ENCODE results near the gene DNAAF3.

The DNAAF3 gene

DNA sequence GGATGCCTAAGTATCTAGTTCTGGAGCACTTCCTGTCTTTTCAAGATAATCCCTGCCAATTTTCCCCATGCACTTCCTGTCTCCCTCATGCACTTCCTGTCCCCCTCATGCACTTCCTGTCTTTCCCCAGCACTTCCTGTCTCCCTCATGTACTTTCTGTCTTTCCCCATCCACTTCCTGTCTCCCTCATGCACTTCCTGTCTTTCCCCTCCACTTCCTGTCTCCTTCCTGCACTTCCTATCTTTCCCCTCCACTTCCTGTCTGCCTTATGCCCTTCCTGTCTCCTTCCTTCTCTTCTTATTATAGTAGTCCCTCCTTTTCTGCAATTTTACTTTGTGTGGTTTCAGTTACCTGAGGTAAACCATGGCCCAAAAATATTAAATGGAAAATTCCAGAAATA, 14.4 kb downstream of the DNAAF3 start:
- TF ChIP-seq GATA1 (IDR thresholded peaks at IDR 0.05; ENCODE audit: low read depth, low read length) (no peak), POLR2A (IDR thresholded peaks at IDR 0.05; ENCODE audit: low read length) (no peak)
- DNase-seq = no peak

DNA sequence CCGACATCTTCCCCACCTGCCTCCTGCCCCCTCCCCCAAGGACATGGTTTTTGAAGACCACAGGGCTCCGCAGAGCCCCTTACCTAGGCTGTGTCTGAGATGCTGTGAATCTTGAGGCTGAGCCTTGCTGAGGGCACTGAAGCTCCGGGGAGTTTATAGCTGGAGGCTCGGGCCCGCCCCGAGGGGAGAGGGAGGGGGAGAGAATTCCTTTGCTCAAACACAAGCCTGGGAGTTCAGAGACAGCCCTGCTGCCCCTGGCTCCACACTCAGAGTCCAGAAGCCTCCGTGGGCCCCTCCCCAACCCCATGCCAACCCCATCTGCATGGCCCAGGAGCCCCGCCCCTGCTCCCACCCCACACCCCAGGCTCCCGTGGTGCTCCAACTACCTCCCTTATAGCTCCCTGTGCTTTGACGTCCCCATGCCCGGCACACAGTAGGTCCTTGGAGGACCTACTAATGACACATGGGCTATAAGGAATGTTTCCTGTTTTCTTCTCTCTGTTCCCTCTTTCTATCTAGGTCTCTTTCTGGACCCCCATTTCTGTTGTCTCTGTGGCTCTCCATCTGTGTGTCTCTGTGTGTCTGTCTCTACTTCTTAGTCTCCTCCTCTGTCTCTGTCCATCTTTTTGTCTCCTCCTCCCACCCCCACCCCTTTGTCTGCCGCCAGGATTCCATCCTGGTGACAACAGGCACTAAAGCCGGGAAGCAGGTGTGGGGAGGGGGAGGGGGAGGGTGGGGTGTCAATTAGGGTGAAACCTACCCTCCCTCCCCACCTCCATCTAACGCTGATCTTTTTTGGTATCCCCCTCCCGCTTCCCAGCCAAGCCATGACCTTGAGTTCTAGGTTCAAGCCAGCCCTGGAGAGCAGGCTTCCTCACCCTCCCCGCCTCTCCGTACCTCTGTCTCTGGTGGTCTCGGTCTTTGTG, 17.1 kb downstream of the DNAAF3 start, which contains the start of gene TNNT1:
Gene TNNT1 (minus strand): TSS at position 129 of the 926 bp plus-strand sequence. CDS start 2,049 bp downstream, outside the sequence.
- no peak for TF ChIP-seq GATA1 (IDR thresholded peaks at IDR 0.05; ENCODE audit: low read depth, low read length)
- TF ChIP-seq POLR2A (IDR thresholded peaks at IDR 0.05; ENCODE audit: low read length) = no peak
- no peak for DNase-seq

DNA sequence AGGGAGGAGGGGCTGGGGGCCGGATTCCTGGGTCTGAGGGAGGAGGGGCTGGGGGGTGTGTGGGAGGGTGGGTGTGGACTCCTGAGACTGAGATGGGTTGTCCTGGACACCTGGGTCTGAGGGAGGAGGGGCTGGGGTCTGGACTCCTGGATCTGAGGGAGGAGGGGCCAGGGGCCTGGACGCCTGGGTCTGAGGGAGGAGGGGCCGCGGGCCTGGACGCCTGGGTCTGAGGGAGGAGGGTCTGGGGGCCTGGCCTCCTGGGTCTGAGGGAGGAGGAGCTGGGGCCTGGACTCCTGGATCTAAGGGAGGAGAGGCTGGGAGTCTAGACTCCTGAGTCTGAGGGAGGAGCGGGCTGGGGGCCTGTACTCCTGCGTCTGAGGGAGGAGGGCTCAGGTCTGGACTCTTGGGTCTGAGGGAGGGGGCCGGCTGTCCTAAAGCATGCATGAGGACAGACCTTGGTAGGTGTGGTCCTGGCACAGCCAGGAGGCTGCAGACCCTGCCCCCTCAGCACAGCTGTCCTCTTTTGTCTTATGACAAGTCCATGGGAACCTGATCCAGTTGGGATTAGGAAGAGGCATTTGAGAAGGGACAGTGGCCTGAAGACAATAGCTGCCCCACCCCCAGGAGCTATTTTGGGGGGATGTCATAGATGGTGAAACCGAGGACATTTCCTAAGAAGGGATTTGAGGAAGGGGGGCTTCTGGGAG, 18.7 kb downstream of the DNAAF3 start:
- no peak for DNase-seq
- TF ChIP-seq GATA1 (IDR thresholded peaks at IDR 0.05; ENCODE audit: low read depth, low read length) = no peak
- TF ChIP-seq POLR2A (IDR thresholded peaks at IDR 0.05; ENCODE audit: low read length) = no peak

DNA sequence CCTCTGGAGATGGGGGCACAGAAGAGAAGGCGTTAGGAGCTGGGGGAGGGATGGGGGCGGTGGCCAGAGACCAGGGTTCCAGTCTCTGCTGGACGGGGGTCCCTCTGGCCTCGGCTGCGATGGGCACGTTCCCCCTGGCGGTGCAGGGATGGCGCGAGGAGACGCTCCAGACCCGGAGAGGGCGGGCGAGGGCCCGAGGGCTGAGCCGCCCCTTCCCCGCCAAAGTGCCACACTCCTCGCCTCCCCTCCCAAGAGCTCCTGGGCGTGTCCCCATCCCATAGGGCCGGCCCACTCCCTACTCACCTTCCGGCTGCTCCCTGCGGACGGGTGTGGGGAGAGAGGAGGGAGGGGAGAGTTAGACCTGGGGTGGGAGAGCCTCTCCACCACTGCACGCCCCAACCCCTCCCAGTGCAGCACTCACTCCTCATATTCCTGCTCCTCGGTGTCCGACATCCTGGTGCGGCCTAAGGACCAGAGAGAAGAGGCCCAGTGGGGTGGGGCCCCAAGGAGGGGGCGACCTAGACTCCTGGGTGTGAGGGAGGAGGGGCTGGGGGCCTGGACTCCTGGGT, 19.6 kb downstream of the DNAAF3 start:
- DNase-seq = no peak
- TF ChIP-seq POLR2A (IDR thresholded peaks at IDR 0.05; ENCODE audit: low read length) = no peak
- TF ChIP-seq GATA1 (IDR thresholded peaks at IDR 0.05; ENCODE audit: low read depth, low read length) = no peak

DNA sequence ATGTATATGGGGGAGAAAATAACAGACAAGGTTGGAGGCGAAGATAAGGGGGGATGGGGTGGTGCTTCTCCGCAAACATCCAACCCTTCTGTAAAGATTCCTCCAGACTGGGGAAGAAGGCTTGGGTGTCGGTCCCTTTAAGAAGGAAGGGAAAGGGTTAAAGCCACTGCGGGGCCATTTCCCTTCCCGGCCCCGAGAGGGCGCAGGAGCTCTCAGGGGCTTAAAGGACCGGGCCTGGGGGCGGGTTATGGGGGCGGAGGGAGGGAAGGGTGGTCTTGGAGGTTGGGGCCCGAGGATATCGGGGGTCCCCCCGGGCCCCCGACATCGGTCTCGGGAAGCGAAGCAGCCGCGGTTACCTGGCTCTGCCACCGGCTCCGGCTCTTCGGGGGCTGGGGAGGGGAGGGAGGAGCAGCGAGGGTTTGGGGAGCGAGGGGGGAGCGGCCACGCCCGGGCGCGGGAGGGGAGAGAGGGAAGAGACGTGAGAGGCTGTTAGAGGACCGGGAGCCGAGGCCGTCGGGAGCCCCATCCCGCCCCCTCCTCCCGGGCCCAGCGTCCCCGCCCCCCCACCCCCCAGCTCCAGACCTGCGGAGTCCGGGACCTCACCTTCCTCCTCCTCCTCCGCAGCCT, 20.2 kb downstream of the DNAAF3 start:
- no peak for TF ChIP-seq GATA1 (IDR thresholded peaks at IDR 0.05; ENCODE audit: low read depth, low read length)
- TF ChIP-seq POLR2A (IDR thresholded peaks at IDR 0.05; ENCODE audit: low read length) = no peak
- DNase-seq = peak; percentile 55 to 76

DNA sequence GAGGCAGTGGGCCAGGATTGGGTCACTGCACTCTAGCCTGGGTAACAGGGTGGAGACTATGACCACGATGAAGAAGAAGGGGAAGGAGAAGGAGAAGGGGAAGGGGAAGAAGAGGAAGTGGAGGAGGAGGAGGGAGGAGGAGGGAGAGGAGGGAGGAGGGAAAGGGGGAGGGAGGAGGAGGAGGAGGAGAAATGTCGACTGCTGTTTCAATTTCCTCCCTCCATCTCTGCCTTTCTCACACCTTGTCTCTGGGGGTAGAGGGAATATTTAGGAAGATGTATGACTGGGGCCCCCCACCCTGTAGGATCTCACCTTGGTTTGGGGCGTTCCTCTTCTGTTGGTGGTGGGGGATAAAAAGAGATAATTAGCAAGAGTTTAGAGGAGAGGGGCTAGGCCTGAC, 21.2 kb downstream of the DNAAF3 start:
- DNase-seq = no peak
- TF ChIP-seq POLR2A (IDR thresholded peaks at IDR 0.05; ENCODE audit: low read length) (no peak), GATA1 (IDR thresholded peaks at IDR 0.05; ENCODE audit: low read depth, low read length) (no peak)

DNA sequence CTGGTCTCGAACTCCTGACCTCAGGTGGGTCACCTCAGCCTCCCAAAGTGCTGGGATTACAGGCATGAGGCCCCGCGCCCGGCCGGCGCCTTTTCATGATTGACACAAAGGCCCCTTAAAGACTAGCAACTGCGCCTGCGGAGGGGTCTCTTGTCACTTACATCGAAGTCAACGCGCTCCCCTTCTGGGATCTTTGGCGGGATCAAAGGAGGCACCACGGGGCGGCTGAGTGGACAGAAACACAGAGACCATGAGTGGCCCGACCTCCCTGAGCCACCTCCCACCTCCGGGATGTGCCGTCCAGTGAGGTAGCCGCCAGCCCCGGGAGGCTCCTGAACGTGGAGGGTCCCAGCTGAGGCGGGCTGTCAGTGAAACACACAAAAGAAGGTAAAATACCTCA, 24.7 kb downstream of the DNAAF3 start:
- no peak for DNase-seq
- no peak for TF ChIP-seq POLR2A (IDR thresholded peaks at IDR 0.05; ENCODE audit: low read length)
- TF ChIP-seq GATA1 (IDR thresholded peaks at IDR 0.05; ENCODE audit: low read depth, low read length) = no peak

DNA sequence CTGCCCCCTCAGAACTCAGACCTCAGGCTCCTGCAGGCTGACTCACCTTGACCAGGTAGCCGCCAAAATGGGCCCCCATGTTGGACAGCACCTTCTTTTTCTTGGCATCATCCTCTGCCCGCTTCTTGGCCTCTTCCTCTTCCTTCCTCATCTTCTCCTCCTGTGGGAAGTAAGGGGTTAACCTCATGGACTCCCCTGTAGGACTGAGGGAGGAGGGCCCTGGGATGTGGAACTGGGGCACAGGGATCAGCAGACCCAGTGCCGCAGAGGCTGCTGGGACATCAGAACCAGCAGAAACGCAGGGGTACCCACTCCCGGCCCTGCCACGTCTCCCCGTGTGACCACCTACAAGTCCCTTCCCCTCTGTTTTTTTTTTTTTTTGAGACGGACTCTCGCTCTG, 28.5 kb downstream of the DNAAF3 start:
- TF ChIP-seq POLR2A (IDR thresholded peaks at IDR 0.05; ENCODE audit: low read length) (no peak), GATA1 (IDR thresholded peaks at IDR 0.05; ENCODE audit: low read depth, low read length) (no peak)
- no peak for DNase-seq

DNA sequence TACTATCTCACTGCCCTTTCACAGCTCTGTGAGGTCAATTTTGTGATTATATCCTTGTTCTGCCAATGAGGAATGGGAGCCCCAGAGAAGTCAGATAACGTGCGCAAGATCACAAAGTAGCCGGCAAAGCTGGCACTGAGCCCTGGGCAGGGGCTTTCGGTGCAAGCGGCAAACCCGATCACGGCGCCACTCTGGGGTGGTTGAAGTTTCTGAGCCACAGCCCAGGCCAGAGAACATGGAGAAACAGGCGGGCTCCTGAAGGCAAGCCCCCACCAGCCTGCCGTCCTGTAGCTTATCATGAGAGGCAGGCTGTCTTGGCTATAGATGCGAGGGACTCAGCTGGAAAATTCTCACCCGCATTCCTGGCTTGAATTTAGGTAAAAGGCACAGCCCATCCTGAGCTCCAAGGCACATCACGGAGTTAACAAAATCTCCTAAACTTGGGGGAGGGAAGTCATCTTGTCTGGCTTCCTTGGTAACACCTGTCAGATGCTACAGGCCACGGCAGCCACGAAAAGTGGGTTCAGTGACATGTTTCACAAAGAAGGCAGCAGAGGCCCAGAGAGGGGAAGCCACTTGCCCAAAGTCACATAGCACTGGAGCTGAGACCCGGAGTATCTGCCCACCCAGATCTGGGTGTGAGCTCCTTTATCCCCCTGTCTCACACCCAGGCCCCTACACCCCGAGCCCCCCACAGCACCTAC, 29.9 kb downstream of the DNAAF3 start:
- no peak for DNase-seq
- no peak for TF ChIP-seq POLR2A (IDR thresholded peaks at IDR 0.05; ENCODE audit: low read length)
- no peak for TF ChIP-seq GATA1 (IDR thresholded peaks at IDR 0.05; ENCODE audit: low read depth, low read length)

DNA sequence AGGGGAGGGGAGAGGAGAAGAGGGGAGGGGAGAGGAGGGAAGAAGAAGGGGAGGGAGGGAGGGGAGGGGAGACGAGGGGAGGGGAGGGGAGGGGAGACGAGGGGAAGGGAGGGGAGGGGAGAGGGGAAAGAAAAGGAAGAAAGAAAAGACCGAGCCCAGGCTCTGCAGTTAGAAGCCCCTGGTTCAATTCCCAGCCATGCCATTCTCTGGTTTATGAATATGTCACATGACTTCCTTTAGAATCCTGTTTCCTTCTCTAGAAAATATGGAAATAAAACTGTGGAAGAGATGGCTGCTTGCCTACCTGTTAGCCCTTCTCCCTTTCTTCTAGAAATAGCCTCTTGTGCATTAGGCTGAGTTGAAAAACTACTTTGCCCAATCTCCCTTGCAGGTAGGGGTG, 31.7 kb downstream of the DNAAF3 start:
- DNase-seq = no peak
- TF ChIP-seq POLR2A (IDR thresholded peaks at IDR 0.05; ENCODE audit: low read length) = no peak
- TF ChIP-seq GATA1 (IDR thresholded peaks at IDR 0.05; ENCODE audit: low read depth, low read length) = no peak

DNA sequence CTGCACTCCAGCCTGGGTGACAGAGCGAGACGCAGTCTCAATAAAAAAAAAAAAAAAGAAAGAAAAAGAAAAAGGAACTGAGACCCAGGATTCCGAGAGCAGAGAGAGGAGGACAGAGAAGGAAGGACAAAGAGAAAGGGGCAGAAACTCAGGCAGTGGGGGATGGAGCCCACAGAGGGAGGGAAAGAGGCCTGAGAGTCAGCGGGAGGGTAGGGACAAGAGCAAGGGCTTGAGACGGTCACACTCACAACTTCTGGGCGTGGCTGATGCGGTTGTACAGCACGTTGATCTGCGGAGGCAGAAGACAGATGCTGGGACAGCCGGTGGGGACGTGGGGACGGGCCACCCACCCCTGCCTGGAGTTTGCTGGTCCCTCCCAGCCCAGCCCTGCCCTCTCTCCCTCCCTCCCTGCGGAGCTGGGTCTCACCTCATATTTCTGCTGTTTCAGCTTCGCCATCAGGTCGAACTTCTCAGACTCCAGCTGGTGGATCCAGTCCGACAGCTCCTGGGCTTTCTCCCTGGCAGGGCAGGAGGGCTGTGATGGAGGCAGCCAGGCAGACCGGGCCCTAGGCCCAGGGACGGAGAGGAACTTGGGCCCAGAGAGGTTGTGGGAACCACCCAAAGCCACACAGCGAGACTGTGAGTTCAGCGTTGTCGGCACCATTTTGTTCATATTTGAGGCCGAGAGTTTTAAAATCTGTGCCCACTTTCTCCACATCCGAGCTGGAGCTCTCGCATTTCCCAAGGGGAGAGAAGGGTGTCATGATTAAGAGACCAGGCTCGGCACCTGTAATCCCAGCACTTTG, 32.6 kb downstream of the DNAAF3 start:
- DNase-seq = no peak
- no peak for TF ChIP-seq GATA1 (IDR thresholded peaks at IDR 0.05; ENCODE audit: low read depth, low read length)
- TF ChIP-seq POLR2A (IDR thresholded peaks at IDR 0.05; ENCODE audit: low read length) = no peak

DNA sequence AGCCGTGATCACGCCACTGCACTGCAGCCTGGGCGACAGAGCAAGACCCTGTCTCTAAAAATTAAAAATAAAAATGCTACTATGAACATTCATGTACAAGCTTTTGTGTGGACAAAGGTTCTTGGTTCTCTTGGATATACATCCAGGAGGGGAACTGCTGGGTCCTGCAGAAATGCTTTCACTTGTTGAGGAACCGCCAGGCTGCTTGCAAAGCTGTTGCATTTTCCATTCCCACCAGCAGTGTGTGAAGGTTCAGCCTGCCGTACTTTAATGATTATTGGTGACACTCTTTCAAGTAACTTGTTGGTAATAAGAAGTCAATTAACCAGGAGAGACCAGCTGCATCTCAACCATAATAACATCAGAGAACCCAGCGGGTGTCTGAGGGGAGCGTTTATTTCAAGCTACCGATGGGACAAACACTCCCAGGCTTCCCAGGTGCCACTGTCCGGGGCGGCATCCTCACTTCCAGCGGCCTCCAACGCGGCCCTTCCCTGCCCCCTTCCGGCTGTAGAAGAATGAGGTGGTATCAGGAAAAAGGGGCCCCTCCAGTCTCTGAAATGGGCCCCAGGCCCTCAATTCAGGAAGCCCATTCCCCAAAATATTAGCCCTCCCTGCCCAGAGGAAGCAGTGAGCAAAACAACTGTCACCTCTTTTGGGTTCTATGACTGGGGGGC, 33.8 kb downstream of the DNAAF3 start:
- TF ChIP-seq POLR2A (IDR thresholded peaks at IDR 0.05; ENCODE audit: low read length) (no peak), GATA1 (IDR thresholded peaks at IDR 0.05; ENCODE audit: low read depth, low read length) (no peak)
- peak in 1 of 2 experiments; percentile 32 for DNase-seq

All from erythroblast (primary cell).